Breast epithelium (tissue), 4 donors: ENCODE results near the gene MEG3. TPM values are rescaled to one million over a fixed set of nuclear protein-coding genes. Genes with fewer than 3 reads are reported as not detected.

Experiments used
- DNase-seq, 2 donors: peaks; one replicate each; pipeline ENCODE4 v3.0.0-alpha.2; 2019; ENCODE audit warnings: low spot score in 2 of 2
- H3K27ac ChIP-seq, 2 donors: fragments of 200-600 bp; sonication (generic) in 1 of 2; one replicate each; pipeline ENCODE4 v1.5.1; 2016 to 2019; ENCODE audit warnings: mild to moderate bottlenecking in 1 of 2
- H3K27me3 ChIP-seq, 2 donors: fragments of 200-600 bp; sonication (generic) in 1 of 2; one replicate each; pipeline versions ENCODE4 v1.5.1 to v1.6.0; 2017 to 2019; ENCODE audit warnings: control low read depth in 1 of 2, mild to moderate bottlenecking in 1 of 2
- H3K36me3 ChIP-seq: fragments of 200-600 bp; one replicate; pipeline ENCODE4 v1.5.1; 2019
- H3K4me1 ChIP-seq, 2 donors: fragments of 200-600 bp; sonication (generic); one replicate each; pipeline ENCODE4 v1.5.1; 2016 to 2019; ENCODE audit warnings: control low read depth in 1 of 2
- H3K4me3 ChIP-seq, 3 donors: fragments of 200-600 bp; sonication (generic); 1 replicate in 2 of 3; 2 replicates in 1 of 3; pipeline ENCODE4 v1.5.1; 2016 to 2019; ENCODE audit warnings: mild to moderate bottlenecking in 3 of 3, moderate library complexity in 2 of 3
- H3K9me3 ChIP-seq, 2 donors: fragments of 200-600 bp; sonication (generic) in 1 of 2; one replicate each; pipeline ENCODE4 v1.5.1; 2016 to 2019; ENCODE audit warnings: control low read depth in 1 of 2
- CTCF ChIP-seq, 3 donors: fragments of 450-650 bp; IDR thresholded peaks; one replicate each; pipeline ENCODE4 v1.5.1; 2016 to 2017; ENCODE audit warnings: antibody characterized with exemption in 3 of 3, mild to moderate bottlenecking in 3 of 3, moderate library complexity in 3 of 3
- POLR2A ChIP-seq: fragments of 450-650 bp; IDR thresholded peaks from one replicate; pipeline ENCODE4 v1.6.1; 2016; ENCODE audit warnings: antibody characterized with exemption, mild to moderate bottlenecking, moderate library complexity
- POLR2AphosphoS5 ChIP-seq, 3 donors: sonication (generic); formaldehyde crosslinking; IDR thresholded peaks; one replicate each; pipeline ENCODE4 v1.6.1; 2017; ENCODE audit warnings: antibody characterized with exemption in 3 of 3
- intact Hi-C: fragments of 100-400 bp; cut with DNase I; formaldehyde crosslinking; loops from one replicate; pipeline ENCODE4 v1.15.1; 2023; ENCODE audit warnings: low total_unique reads
- total RNA-seq, 3 donors: library from RNA; depleted of rRNA; stranded (reverse); fragments of >200 nt; gene quantifications; one replicate each; pipeline ENCODE4 v1.1.0, GENCODE V29; 2016

The MEG3 gene
- total RNA-seq, 3 donors from 2014 or later, result 45.2 to 68.8 (median 49.8) TPM

GRCh38 chr14:100788942-100789341 is 37.0 kb upstream of the MEG3 start:
- intact Hi-C loops, result no loop called here
- Histone ChIP-seq H3K4me3 (no peak overlapping the region), H3K4me1 (no peaks in the 10 kb centered on the region), H3K36me3 (no peaks in the 10 kb centered on the region), H3K27ac (no peak overlapping the region), H3K27me3 (no peaks in the 10 kb centered on the region), H3K9me3 (no peaks in the 10 kb centered on the region)
- no peak for DNase-seq
- no peak for TF ChIP-seq CTCF (IDR thresholded peaks at IDR 0.05)
- TF ChIP-seq POLR2AphosphoS5 (IDR thresholded peaks at IDR 0.05), result no peak
- TF ChIP-seq POLR2A, result no peak

GRCh38 chr14:100789460-100790417 is 36.2 kb upstream of the MEG3 start:
- intact Hi-C loops, result no loop called here
- H3K27me3 ChIP-seq, result no peaks in the 10 kb centered on the region

GRCh38 chr14:100790502-100791347 is 35.2 kb upstream of the MEG3 start:
- no peak for DNase-seq
- H3K4me3 ChIP-seq, result no peak overlapping the region
- no peaks in the 10 kb centered on the region for H3K9me3 ChIP-seq
- H3K4me1 ChIP-seq, result no peaks in the 10 kb centered on the region
- no peaks in the 10 kb centered on the region for H3K27me3 ChIP-seq
- no peak overlapping the region for H3K27ac ChIP-seq
- no peaks in the 10 kb centered on the region for H3K36me3 ChIP-seq
- intact Hi-C loops, result no loop called here
- TF ChIP-seq POLR2A (no peak), CTCF (IDR thresholded peaks at IDR 0.05) (no peak), POLR2AphosphoS5 (IDR thresholded peaks at IDR 0.05) (no peak)

More at GRCh38 chr14:100789460-100790417, 36.2 kb upstream of the MEG3 start:
- Histone ChIP-seq H3K4me3 (no peak overlapping the region), H3K4me1 (no peaks in the 10 kb centered on the region), H3K27ac (no peak overlapping the region), H3K9me3 (no peaks in the 10 kb centered on the region), H3K36me3 (no peaks in the 10 kb centered on the region)
- no peak for TF ChIP-seq CTCF (IDR thresholded peaks at IDR 0.05)
- TF ChIP-seq POLR2AphosphoS5 (IDR thresholded peaks at IDR 0.05), result no peak
- TF ChIP-seq POLR2A, result no peak
- no peak for DNase-seq

- intact Hi-C loops, result no loop called here
- no peaks in the 10 kb centered on the region for H3K9me3 ChIP-seq
- no peak overlapping the region for H3K27ac ChIP-seq
- no peak for DNase-seq
- no peaks in the 10 kb centered on the region for H3K27me3 ChIP-seq
- TF ChIP-seq POLR2AphosphoS5 (IDR thresholded peaks at IDR 0.05) (no peak), POLR2A (no peak), CTCF (IDR thresholded peaks at IDR 0.05) (no peak)
- H3K4me3 ChIP-seq, result no peak overlapping the region
- no peaks in the 10 kb centered on the region for H3K36me3 ChIP-seq
- no peaks in the 10 kb centered on the region for H3K4me1 ChIP-seq
Measured at GRCh38 chr14:100791348-100791735, 34.6 kb upstream of the MEG3 start.
